HepG2 (cell line): ENCODE results near the gene BYSL. TPM values are rescaled to one million over a fixed set of nuclear protein-coding genes. Genes with fewer than 3 reads are reported as not detected.

Experiments
- ARID2 ChIP-seq: sonication (generic); formaldehyde crosslinking; IDR thresholded peaks from 2 replicates; pipeline ENCODE4 v1.8.1; 2022; ENCODE audit warnings: mild to moderate bottlenecking, missing genetic modification reagents, borderline replicate concordance
- ARNTL ChIP-seq: sonication (generic); formaldehyde crosslinking; IDR thresholded peaks from 2 replicates; pipeline ENCODE4 v1.4.0; 2020; ENCODE audit warnings: mild to moderate bottlenecking, missing genetic modification reagents
- BORCS8-MEF2B ChIP-seq: sonication (generic); formaldehyde crosslinking; IDR thresholded peaks from 2 replicates; pipeline ENCODE4 v1.8.0; 2022; ENCODE audit warnings: mild to moderate bottlenecking, missing genetic modification reagents
- E2F2 ChIP-seq: sonication (generic); formaldehyde crosslinking; IDR thresholded peaks from 2 replicates; pipeline ENCODE4 v1.4.0; 2020; ENCODE audit warnings: missing genetic modification reagents, borderline replicate concordance
- GTF2F1 ChIP-seq: fragments of 150-350 bp; IDR thresholded peaks from 2 replicates; pipeline ENCODE4 v1.6.1; 2014; ENCODE audit warnings: low read length
- KDM5A ChIP-seq: fragments of 200-600 bp; sonication (generic); IDR thresholded peaks from 2 replicates; pipeline ENCODE4 v1.7.0; 2018; ENCODE audit warnings: antibody characterized with exemption, mild to moderate bottlenecking, low read length, borderline replicate concordance
- NCOA5 ChIP-seq: sonication (generic); formaldehyde crosslinking; IDR thresholded peaks from 2 replicates; pipeline ENCODE4 v1.4.0; 2020; ENCODE audit warnings: missing genetic modification reagents
- POLR2A ChIP-seq, 2 experiments: IDR thresholded peaks; 2 replicates each; pipeline ENCODE4 v1.6.1; 2011; ENCODE audit warnings: low read depth in 2 of 2, low read length in 2 of 2, mild to moderate bottlenecking in 1 of 2, moderate library complexity in 1 of 2; ENCODE audit not compliant: insufficient read depth in 1 of 2
- PPARG ChIP-seq: conservative IDR thresholded peaks from 2 replicates; pipeline ENCODE4 v1.6.1; 2016; ENCODE audit warnings: missing biosample characterization, missing genetic modification reagents
- PREB ChIP-seq: sonication (generic); formaldehyde crosslinking; IDR thresholded peaks from 2 replicates; pipeline ENCODE4 v1.4.0; 2020; ENCODE audit warnings: missing genetic modification reagents
- RAD21 ChIP-seq: fragments of 450-650 bp; formaldehyde crosslinking; IDR thresholded peaks from 2 replicates; pipeline ENCODE4 v1.5.0; 2020; ENCODE audit warnings: mild to moderate bottlenecking
- RBAK ChIP-seq: sonication (generic); formaldehyde crosslinking; IDR thresholded peaks from 2 replicates; pipeline ENCODE4 v1.5.1; 2020; ENCODE audit warnings: mild to moderate bottlenecking, missing genetic modification reagents
- RBFOX2 ChIP-seq: fragments of 200-400 bp; formaldehyde crosslinking; IDR thresholded peaks from 2 replicates; pipeline ENCODE4 v1.6.1; 2017; ENCODE audit warnings: low read depth, mild to moderate bottlenecking, low read length
- YY1 ChIP-seq: IDR thresholded peaks from 2 replicates; pipeline ENCODE4 v1.6.1; 2011; ENCODE audit warnings: low read length, low read depth, moderate library complexity, mild to moderate bottlenecking; ENCODE audit not compliant: insufficient read depth, insufficient replicate concordance
- ZNF263 ChIP-seq: sonication (generic); formaldehyde crosslinking; IDR thresholded peaks from 2 replicates; pipeline ENCODE4 v1.4.0; 2020; ENCODE audit warnings: missing genetic modification reagents
- ZNF343 ChIP-seq: sonication (generic); formaldehyde crosslinking; IDR thresholded peaks from 2 replicates; pipeline ENCODE4 v1.4.0; 2020; ENCODE audit warnings: mild to moderate bottlenecking, missing genetic modification reagents
- ZNF616 ChIP-seq: sonication (generic); formaldehyde crosslinking; IDR thresholded peaks from 2 replicates; pipeline ENCODE4 v1.5.0; 2020; ENCODE audit warnings: low read depth, mild to moderate bottlenecking, missing genetic modification reagents
- polyA plus RNA-seq, 8 experiments: library from polyadenylated mRNA; depleted of rRNA in 3 of 8; stranded (reverse) in 7 of 8; unstranded in 1 of 8; fragments of >200 nt; fragmentation: Illumina TruSeq in 4 of 8; extraction: Trizol in 4 of 8; gene quantifications; 2 replicates each; pipeline versions ENCODE4 v1.2.1 to v1.2.3, GENCODE V29; 2011 to 2016; ENCODE audit warnings: low read depth in 4 of 8, missing spikeins in 1 of 8, mixed read lengths in 1 of 8; ENCODE audit not compliant: insufficient read depth in 1 of 8
- total RNA-seq, 5 experiments: library from RNA; depleted of rRNA; stranded (reverse); fragments of >200 nt; fragmentation: Illumina TruSeq; extraction: Trizol; gene quantifications; 2 replicates each; pipeline ENCODE4 v1.2.3, GENCODE V29; 2016; ENCODE audit warnings: low read depth in 1 of 5
- TF ChIP-seq, protein P1 (sequence below): sonication (generic); formaldehyde crosslinking; IDR thresholded peaks from 2 replicates; pipeline ENCODE4 v1.4.0; 2020; ENCODE audit warnings: missing genetic modification reagents
- TF ChIP-seq, protein P2 (sequence below): sonication (generic); formaldehyde crosslinking; IDR thresholded peaks from 2 replicates; pipeline ENCODE4 v1.4.0; 2020; ENCODE audit warnings: mild to moderate bottlenecking, missing genetic modification reagents
- TF ChIP-seq, protein P3 (sequence below): sonication (generic); formaldehyde crosslinking; IDR thresholded peaks from 2 replicates; pipeline ENCODE4 v1.8.1; 2023; ENCODE audit warnings: mild to moderate bottlenecking, missing genetic modification reagents
- TF ChIP-seq, protein P4 (sequence below): sonication (generic); formaldehyde crosslinking; IDR thresholded peaks from 2 replicates; pipeline ENCODE4 v1.5.0; 2020; ENCODE audit warnings: missing genetic modification reagents

BYSL gene
- total and polyA plus RNA-seq, 2 of the 13 experiments (the other 11 are each of a cell fraction or from before 2014, with no cell fraction given): 27.9 to 28.6 TPM

DNA sequence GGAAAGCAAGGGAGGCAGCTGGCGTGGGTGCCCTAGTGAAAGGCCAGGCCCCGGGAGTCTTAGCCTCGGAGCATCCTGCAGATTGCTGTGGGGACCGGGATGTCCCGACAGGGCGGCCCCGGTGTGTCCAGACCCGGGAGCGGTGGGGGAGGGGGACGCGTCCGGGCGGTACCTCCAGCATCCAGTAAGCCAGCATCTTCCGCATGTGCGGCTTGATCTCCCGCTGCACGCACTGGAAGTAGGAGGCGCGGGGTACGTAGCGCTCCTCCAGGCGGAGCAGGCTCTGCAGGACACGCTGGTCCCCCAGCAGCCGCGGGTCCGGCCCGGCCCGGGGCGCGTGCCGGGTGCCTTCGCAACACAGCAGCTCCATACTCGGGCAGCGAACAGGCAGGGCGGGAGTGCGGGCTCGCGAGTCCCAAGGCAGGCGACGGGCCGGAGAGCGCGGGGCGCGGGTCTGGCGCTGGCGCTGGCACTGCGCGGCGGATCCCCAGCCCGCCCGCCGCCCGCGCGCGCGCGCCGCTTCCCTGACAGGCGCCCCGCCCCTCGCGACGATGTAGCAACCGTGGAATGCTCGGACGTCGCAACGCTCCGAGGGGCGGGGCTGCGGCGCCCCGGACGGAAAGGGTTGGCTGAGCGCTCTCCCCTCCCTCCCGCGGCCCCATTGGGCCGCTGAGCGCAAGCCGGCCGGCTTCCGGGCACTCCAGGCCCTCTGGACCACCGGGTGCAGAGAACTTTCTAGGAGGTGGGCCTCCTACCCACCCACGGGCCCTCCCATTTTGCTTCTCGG, 20.2 kb downstream of the BYSL start, which contains the start of gene CCND3 (continued):
- TF ChIP-seq PPARG (CRISPR knock-in tag) (0 out of 2 replicates have a peak, but pooled peaks have one; percentile 15), RAD21 (CRISPR knock-in tag) (no peak), ZNF616 (CRISPR knock-in tag) (no peak; the same call in 1 of the 2 replicates), RBAK (CRISPR knock-in tag) (no peak), RBFOX2 (peak; percentile 62), ARNTL (CRISPR knock-in tag) (peak; percentile 57; the same call in 1 of the 2 replicates), POLR2A (IDR thresholded peaks at IDR 0.05; ENCODE audit: insufficient read depth in 1 of 2, low read depth in 2 of 2, low read length in 2 of 2) (peak; percentile 49 to 50; a peak in 3 of 4 replicates), ARID2 (CRISPR knock-in tag) (peak; percentile 36; the same call in 1 of the 2 replicates), ZNF343 (CRISPR knock-in tag) (peak; percentile 85), KDM5A (no peak), YY1 (peak; percentile 48), NCOA5 (CRISPR knock-in tag) (no peak), E2F2 (CRISPR knock-in tag) (no peak; the same call in 1 of the 2 replicates), BORCS8-MEF2B (CRISPR knock-in tag) (no peak), PREB (CRISPR knock-in tag) (0 out of 2 replicates have a peak, but pooled peaks have one; percentile 50), GTF2F1 (no peak), ZNF263 (CRISPR knock-in tag) (0 out of 2 replicates have a peak, but pooled peaks have one; percentile 64)
- TF ChIP-seq, protein P1, sequence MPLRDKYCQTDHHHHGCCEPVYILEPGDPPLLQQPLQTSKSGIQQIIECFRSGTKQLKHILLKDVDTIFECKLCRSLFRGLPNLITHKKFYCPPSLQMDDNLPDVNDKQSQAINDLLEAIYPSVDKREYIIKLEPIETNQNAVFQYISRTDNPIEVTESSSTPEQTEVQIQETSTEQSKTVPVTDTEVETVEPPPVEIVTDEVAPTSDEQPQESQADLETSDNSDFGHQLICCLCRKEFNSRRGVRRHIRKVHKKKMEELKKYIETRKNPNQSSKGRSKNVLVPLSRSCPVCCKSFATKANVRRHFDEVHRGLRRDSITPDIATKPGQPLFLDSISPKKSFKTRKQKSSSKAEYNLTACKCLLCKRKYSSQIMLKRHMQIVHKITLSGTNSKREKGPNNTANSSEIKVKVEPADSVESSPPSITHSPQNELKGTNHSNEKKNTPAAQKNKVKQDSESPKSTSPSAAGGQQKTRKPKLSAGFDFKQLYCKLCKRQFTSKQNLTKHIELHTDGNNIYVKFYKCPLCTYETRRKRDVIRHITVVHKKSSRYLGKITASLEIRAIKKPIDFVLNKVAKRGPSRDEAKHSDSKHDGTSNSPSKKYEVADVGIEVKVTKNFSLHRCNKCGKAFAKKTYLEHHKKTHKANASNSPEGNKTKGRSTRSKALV: peak; percentile 84; the same call in 1 of the 2 replicates
- TF ChIP-seq, protein P2, sequence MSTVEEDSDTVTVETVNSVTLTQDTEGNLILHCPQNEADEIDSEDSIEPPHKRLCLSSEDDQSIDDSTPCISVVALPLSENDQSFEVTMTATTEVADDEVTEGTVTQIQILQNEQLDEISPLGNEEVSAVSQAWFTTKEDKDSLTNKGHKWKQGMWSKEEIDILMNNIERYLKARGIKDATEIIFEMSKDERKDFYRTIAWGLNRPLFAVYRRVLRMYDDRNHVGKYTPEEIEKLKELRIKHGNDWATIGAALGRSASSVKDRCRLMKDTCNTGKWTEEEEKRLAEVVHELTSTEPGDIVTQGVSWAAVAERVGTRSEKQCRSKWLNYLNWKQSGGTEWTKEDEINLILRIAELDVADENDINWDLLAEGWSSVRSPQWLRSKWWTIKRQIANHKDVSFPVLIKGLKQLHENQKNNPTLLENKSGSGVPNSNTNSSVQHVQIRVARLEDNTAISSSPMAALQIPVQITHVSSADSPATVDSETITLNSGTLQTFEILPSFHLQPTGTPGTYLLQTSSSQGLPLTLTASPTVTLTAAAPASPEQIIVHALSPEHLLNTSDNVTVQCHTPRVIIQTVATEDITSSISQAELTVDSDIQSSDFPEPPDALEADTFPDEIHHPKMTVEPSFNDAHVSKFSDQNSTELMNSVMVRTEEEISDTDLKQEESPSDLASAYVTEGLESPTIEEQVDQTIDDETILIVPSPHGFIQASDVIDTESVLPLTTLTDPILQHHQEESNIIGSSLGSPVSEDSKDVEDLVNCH: 0 out of 2 replicates have a peak, but pooled peaks have one; percentile 30
- TF ChIP-seq, protein P3, sequence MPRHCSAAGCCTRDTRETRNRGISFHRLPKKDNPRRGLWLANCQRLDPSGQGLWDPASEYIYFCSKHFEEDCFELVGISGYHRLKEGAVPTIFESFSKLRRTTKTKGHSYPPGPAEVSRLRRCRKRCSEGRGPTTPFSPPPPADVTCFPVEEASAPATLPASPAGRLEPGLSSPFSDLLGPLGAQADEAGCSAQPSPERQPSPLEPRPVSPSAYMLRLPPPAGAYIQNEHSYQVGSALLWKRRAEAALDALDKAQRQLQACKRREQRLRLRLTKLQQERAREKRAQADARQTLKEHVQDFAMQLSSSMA (CRISPR knock-in tag): peak; percentile 58; the same call in 1 of the 2 replicates
- TF ChIP-seq, protein P4, sequence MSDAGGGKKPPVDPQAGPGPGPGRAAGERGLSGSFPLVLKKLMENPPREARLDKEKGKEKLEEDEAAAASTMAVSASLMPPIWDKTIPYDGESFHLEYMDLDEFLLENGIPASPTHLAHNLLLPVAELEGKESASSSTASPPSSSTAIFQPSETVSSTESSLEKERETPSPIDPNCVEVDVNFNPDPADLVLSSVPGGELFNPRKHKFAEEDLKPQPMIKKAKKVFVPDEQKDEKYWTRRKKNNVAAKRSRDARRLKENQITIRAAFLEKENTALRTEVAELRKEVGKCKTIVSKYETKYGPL (CRISPR knock-in tag): no peak
